Activated T-cell treated with anti-CD3 and anti-CD28 coated beads, Interleukin-2, amount 50 U/mL, for 4 hours (primary cell): ENCODE results near the gene CLDN34. TPM values are rescaled to one million over a fixed set of nuclear protein-coding genes. Genes with fewer than 3 reads are reported as not detected.

ENCODE experiments used
- ATAC-seq, 2 donors: fragments of 200-7000 bp; cut with Tn5 transposase; one replicate each; pipeline ENCODE4 v1.10.0; 2021
- DNase-seq: peaks from one replicate; pipeline ENCODE4 v3.0.0-alpha.2; 2020
- H3K27me3 Mint-ChIP-seq: one replicate; pipeline ENCODE4 v1.8.0; 2021; ENCODE audit warnings: low read depth, mixed read lengths
- H3K36me3 Mint-ChIP-seq: one replicate; pipeline ENCODE4 v1.8.0; 2022; ENCODE audit warnings: mixed read lengths; ENCODE audit not compliant: insufficient read depth
- H3K4me1 Mint-ChIP-seq: one replicate; pipeline ENCODE4 v1.8.0; 2021; ENCODE audit warnings: low read depth, mixed read lengths
- H3K4me3 Mint-ChIP-seq: one replicate; pipeline ENCODE4 v1.8.0; 2021; ENCODE audit warnings: mild to moderate bottlenecking, moderate library complexity, mixed read lengths
- H3K9me3 Mint-ChIP-seq: one replicate; pipeline ENCODE4 v1.8.0; 2021; ENCODE audit warnings: mixed read lengths
- total RNA-seq, 3 donors: library from RNA; stranded (reverse); gene quantifications; one replicate each; pipeline ENCODE4 v1.2.1, GENCODE V29; 2021

CLDN34 gene
- total RNA-seq, 3 donors from 2014 or later: not detected

GRCh38 chrX:9948406-9948805, 18.8 kb upstream of the CLDN34 start:
- no peak overlapping the region for H3K4me3 Mint-ChIP-seq
- H3K36me3 Mint-ChIP-seq: no peaks in the 10 kb centered on the region
- no peaks in the 10 kb centered on the region for H3K4me1 Mint-ChIP-seq
- no peaks in the 10 kb centered on the region for H3K9me3 Mint-ChIP-seq
- DNase-seq: no peak
- no peak for ATAC-seq
- peaks cover 12% of the 10 kb centered on the region for H3K27me3 Mint-ChIP-seq

DNA sequence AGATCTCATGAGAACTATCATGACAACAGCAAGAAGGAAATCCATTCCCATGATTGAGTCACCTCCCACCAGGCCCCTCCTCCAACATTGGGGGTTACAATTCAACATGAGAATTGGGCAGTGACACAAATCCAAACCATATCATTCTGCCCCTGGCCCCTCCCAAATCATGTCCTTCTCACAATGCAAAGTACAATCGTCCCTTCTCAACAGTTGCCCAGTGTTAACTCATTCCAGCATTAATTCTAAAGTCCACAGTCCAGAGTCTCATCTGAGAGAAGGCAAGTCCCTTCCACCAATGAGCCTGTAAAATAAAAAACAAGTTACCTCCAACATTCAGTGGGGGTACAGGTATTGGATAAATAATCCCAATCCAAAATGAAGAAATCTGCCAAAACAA, 14.9 kb upstream of the CLDN34 start:
- Mint-ChIP-seq H3K27me3 (peaks cover 12% of the 10 kb centered on the region), H3K4me3 (no peak overlapping the region), H3K9me3 (no peaks in the 10 kb centered on the region), H3K36me3 (no peaks in the 10 kb centered on the region), H3K4me1 (no peaks in the 10 kb centered on the region)
- no peak for ATAC-seq
- DNase-seq: no peak

- Mint-ChIP-seq H3K4me3 (no peak overlapping the region), H3K36me3 (no peaks in the 10 kb centered on the region), H3K9me3 (no peaks in the 10 kb centered on the region), H3K27me3 (peaks cover 5% of the 10 kb centered on the region), H3K4me1 (no peaks in the 10 kb centered on the region)
- DNase-seq (no peak), ATAC-seq (no peak)
Observed at GRCh38 chrX:9953396-9953795, 13.8 kb upstream of the CLDN34 start.

DNA sequence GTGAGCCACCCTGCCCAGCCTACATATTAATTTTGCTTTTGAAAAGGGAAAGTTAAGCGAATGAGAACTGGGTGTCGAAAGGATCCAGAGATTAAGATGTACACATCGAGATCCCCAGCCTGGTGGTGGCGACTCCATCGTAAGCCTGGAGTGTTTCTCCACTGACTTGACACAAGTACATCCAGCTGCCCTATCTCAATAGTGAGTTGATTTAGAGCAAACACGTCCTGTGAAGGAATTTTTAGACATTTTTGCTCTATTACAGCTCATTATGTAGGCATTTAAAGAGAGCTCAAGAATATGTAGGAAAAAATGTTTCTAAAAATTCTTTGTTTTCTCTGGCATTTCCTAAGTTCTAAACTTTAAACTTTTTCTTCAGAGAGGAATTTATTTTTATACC, 11.7 kb upstream of the CLDN34 start:
- no peak for DNase-seq
- no peaks in the 10 kb centered on the region for H3K9me3 Mint-ChIP-seq

GRCh38 chrX:9957743-9958142, 9.4 kb upstream of the CLDN34 start:
- ATAC-seq: no peak
- H3K27me3 Mint-ChIP-seq: peaks cover 13% of the 10 kb centered on the region
- H3K36me3 Mint-ChIP-seq: no peaks in the 10 kb centered on the region
- no peaks in the 10 kb centered on the region for H3K9me3 Mint-ChIP-seq
- no peak overlapping the region for H3K4me3 Mint-ChIP-seq
- no peaks in the 10 kb centered on the region for H3K4me1 Mint-ChIP-seq
- DNase-seq: no peak

More for the DNA sequence above, 11.7 kb upstream of the CLDN34 start:
- Mint-ChIP-seq H3K4me1 (no peaks in the 10 kb centered on the region), H3K36me3 (no peaks in the 10 kb centered on the region), H3K4me3 (no peak overlapping the region), H3K27me3 (peaks cover 10% of the 10 kb centered on the region)
- no peak for ATAC-seq

DNA sequence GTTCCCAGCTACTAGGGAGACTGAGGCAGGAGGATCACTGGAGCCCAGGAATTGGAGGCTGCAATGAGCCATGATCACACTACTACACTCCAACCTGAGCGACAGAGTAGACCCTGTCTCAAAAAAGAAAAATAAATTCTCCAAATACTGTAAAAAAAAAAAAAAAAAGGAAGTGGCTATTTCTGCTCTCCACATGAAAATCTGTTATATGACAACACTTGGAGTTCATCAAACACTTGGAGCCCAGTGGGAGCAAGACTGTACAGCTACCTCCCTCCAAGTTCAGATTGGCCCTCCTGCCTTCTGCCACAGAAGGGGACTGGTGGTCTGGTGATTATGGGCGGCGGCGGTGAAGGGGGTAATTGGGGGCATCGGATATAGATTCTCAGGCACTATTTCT, 9.0 kb upstream of the CLDN34 start:
- ATAC-seq: no peak
- Mint-ChIP-seq H3K4me3 (no peak overlapping the region), H3K27me3 (peaks cover 13% of the 10 kb centered on the region), H3K9me3 (no peaks in the 10 kb centered on the region), H3K36me3 (no peaks in the 10 kb centered on the region), H3K4me1 (no peaks in the 10 kb centered on the region)
- no peak for DNase-seq

- no peaks in the 10 kb centered on the region for H3K4me1 Mint-ChIP-seq
- peaks cover 16% of the 10 kb centered on the region for H3K27me3 Mint-ChIP-seq
- no peaks in the 10 kb centered on the region for H3K9me3 Mint-ChIP-seq
- ATAC-seq (no peak), DNase-seq (no peak)
- no peaks in the 10 kb centered on the region for H3K36me3 Mint-ChIP-seq
- H3K4me3 Mint-ChIP-seq: no peak overlapping the region
Observed at GRCh38 chrX:9961750-9962149, 5.4 kb upstream of the CLDN34 start.

DNA sequence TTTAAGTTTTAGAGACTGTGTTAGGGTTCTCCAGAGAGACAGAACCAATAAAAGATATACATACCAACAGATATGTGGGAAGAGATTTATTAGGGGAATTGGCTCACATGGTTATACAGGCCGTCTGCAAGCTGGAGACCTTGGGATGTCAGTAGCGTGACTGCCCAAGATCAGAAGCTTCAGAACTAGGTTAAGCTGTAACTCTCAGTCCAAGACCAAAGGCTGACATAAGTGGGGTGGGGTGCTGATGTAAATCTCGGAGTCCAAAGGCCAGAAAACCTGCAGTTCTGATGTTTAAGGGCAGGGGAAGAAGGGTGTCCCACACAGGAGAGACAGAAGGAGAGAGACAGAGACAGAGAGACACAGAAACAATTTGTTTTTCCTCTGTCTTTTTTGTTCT, 10.5 kb downstream of the CLDN34 start:
- DNase-seq (no peak), ATAC-seq (no peak)
- no peaks in the 10 kb centered on the region for H3K9me3 Mint-ChIP-seq
- H3K36me3 Mint-ChIP-seq: no peaks in the 10 kb centered on the region
- H3K4me3 Mint-ChIP-seq: no peak overlapping the region
- H3K27me3 Mint-ChIP-seq: no peaks in the 10 kb centered on the region
- no peaks in the 10 kb centered on the region for H3K4me1 Mint-ChIP-seq

DNA sequence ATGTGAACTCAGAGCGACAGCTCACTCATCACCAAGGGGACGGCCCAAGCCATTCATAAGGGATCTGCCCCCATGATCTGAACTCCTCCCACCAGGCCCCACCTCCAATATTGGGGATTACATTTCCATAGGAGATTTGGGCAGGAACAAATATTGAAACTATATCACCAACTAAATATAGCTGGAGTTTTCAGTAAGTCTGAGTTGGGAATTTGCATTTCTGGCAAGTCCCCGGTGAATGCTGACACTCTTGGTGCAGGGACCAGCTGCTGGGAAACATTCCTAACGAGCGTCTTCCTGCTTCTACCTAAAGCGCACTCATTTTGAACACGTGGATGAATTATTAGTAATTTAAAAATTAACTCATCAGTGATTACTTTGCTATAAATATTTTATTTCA, 13.2 kb downstream of the CLDN34 start:
- Mint-ChIP-seq H3K36me3 (no peaks in the 10 kb centered on the region), H3K4me1 (no peaks in the 10 kb centered on the region), H3K9me3 (no peaks in the 10 kb centered on the region), H3K27me3 (no peaks in the 10 kb centered on the region), H3K4me3 (no peak overlapping the region)
- ATAC-seq (no peak), DNase-seq (no peak)

DNA sequence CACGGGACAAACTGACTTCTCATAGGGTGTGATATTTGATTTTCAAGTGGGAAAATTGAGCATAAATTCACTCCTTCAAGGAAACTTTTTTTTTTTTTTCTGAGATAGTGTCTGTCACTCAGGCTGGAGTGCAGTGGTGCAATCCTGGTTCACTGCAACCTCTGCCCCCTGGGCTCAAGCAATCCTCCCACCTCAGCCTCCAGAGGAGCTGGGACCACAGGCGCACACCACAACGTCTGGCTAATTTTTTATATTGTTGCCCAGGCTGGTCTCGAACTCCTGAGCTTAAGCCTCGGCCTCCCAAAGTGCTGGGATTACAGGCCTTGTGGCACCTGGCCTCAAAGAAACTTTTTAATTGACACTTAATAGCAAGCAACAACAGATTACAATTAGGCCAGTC, 13.8 kb downstream of the CLDN34 start:
- DNase-seq: no peak
- Mint-ChIP-seq H3K27me3 (no peaks in the 10 kb centered on the region), H3K36me3 (no peaks in the 10 kb centered on the region), H3K4me1 (no peaks in the 10 kb centered on the region), H3K4me3 (no peak overlapping the region), H3K9me3 (no peaks in the 10 kb centered on the region)
- no peak for ATAC-seq

GRCh38 chrX:9983441-9983840, 16.3 kb downstream of the CLDN34 start:
- H3K4me1 Mint-ChIP-seq: no peaks in the 10 kb centered on the region
- H3K36me3 Mint-ChIP-seq: no peaks in the 10 kb centered on the region
- DNase-seq: no peak
- H3K4me3 Mint-ChIP-seq: no peak overlapping the region
- no peaks in the 10 kb centered on the region for H3K9me3 Mint-ChIP-seq
- no peaks in the 10 kb centered on the region for H3K27me3 Mint-ChIP-seq
- no peak for ATAC-seq

DNA sequence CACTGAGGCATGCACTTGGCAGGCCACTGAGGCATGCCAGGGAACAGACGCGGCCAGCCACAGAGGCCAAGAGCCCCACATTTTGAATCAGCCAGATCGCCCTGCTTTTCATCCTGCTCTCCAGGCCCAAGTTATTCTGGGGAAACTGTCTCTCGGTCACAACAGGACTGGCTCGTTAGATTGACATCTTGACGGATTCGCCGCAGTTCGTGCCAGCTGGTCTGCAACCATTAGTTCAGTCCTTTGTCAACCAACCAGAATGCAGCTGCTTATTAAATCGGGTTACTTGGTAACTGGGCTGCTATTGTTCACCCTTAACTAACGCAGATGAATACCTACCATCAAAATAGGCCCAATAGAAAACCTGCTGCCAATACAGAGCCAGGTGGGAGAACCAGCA, 16.7 kb downstream of the CLDN34 start:
- H3K4me1 Mint-ChIP-seq: no peaks in the 10 kb centered on the region
- H3K27me3 Mint-ChIP-seq: no peaks in the 10 kb centered on the region
- H3K9me3 Mint-ChIP-seq: no peaks in the 10 kb centered on the region
- ATAC-seq: no peak
- H3K4me3 Mint-ChIP-seq: no peak overlapping the region
- no peaks in the 10 kb centered on the region for H3K36me3 Mint-ChIP-seq
- DNase-seq: no peak

DNA sequence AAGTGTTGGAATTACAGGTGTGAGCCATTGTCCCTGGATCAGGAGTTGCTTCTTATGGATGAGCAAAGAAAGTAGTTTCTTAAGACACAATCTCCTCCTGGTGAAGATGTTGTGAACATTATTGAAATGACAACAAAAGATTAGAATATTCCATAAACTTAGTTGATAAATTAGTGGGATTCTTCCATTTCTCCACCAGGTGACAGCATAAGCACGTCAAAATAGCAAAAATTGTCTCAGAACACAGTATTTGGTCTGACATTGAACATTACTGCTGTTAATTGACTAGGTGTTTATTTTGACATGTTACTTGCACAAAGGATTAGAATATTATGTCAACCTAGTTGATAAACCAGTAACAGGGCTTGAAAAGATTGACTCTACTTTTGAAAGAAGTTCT, 21.6 kb downstream of the CLDN34 start:
- DNase-seq (no peak), ATAC-seq (no peak)
- Mint-ChIP-seq H3K9me3 (no peaks in the 10 kb centered on the region), H3K4me3 (no peak overlapping the region), H3K27me3 (no peaks in the 10 kb centered on the region), H3K4me1 (no peaks in the 10 kb centered on the region), H3K36me3 (no peaks in the 10 kb centered on the region)

DNA sequence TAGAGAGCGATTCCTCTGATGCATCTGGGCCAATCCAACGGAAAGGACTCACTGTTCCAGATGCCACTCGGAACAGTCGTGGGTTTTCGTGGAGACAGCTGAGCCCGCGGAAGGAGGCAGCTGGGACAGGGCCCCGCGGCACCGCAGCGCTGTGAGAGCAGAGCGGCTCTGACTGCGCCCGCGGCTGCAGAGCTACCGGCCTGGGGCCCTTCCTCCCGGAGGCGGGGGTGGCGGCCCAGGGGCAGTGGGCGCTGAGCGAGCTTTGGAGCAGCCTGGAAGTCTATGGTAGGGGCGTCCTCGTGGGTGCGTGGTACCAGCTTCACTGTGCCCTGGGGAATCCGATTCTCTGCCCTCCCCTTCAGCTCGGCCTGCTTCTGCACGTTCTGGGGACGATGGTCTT, 24.9 kb downstream of the CLDN34 start:
- no peak overlapping the region for H3K4me3 Mint-ChIP-seq
- no peaks in the 10 kb centered on the region for H3K27me3 Mint-ChIP-seq
- H3K36me3 Mint-ChIP-seq: no peaks in the 10 kb centered on the region
- H3K9me3 Mint-ChIP-seq: no peaks in the 10 kb centered on the region
- ATAC-seq (no peak), DNase-seq (no peak)
- no peaks in the 10 kb centered on the region for H3K4me1 Mint-ChIP-seq

GRCh38 chrX:9992724-9993123, 25.6 kb downstream of the CLDN34 start:
- Mint-ChIP-seq H3K4me1 (peaks cover 5% of the 10 kb centered on the region), H3K27me3 (no peaks in the 10 kb centered on the region), H3K4me3 (no peak overlapping the region), H3K36me3 (no peaks in the 10 kb centered on the region), H3K9me3 (no peaks in the 10 kb centered on the region)
- no peak for ATAC-seq
- no peak for DNase-seq

DNA sequence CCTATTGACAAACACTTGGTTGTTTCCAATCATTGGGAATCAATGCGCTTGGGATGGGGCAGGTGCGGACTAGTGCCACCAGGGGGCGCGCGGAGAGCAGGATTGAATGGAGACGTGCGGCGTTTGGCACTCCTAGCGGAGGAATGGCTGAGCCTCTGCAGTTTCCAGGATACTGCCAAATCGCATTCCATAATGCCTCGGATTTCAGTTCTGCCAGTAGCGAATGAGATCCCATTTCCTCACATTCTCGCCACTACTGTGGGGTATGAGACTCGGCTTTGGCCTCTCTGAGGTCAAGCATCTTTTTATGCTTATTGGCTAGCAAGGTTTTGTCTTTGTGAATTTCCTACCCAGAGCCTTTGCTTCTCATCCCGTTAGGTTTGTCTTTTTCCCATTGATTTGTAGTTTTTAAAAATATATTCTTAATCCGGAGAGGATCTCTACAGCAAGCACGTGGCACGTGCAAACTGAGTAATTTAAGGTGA, 28.7 kb downstream of the CLDN34 start:
- Mint-ChIP-seq H3K9me3 (no peaks in the 10 kb centered on the region), H3K4me1 (peaks cover 6% of the 10 kb centered on the region), H3K27me3 (no peaks in the 10 kb centered on the region), H3K4me3 (no peak overlapping the region), H3K36me3 (no peaks in the 10 kb centered on the region)
- DNase-seq (peak; percentile 80), ATAC-seq (peak; percentile 49 to 57)
